Skeletal muscle satellite cell (primary cell): ENCODE data around the gene RET.

Experiments
- H3K27me3 ChIP-seq: 2 replicates; pipeline ENCODE4 v1.7.0; 2013; ENCODE audit warnings: low read length; ENCODE audit not compliant: control insufficient read depth, insufficient read depth
- H3K36me3 ChIP-seq: 2 replicates; pipeline ENCODE4 v1.7.0; 2013; ENCODE audit warnings: mild to moderate bottlenecking, control low read depth, low read length; ENCODE audit not compliant: insufficient read depth
- H3K4me1 ChIP-seq: 2 replicates; pipeline ENCODE4 v1.7.0; 2013; ENCODE audit warnings: low read length; ENCODE audit not compliant: control insufficient read depth, insufficient read depth
- H3K4me2 ChIP-seq: 2 replicates; pipeline ENCODE4 v1.7.0; 2013; ENCODE audit warnings: mild to moderate bottlenecking, low read length
- H3K4me3 ChIP-seq: 2 replicates; pipeline ENCODE4 v1.7.0; 2013; ENCODE audit warnings: low read length
- H3K9ac ChIP-seq: 2 replicates; pipeline ENCODE4 v1.7.0; 2013; ENCODE audit warnings: mild to moderate bottlenecking, low read depth, low read length, moderate library complexity
- H3K9me3 ChIP-seq: replicated peaks from 2 replicates; pipeline ENCODE4 v1.7.0; 2013; ENCODE audit warnings: mild to moderate bottlenecking, control low read depth, low read length

Gene RET

DNA sequence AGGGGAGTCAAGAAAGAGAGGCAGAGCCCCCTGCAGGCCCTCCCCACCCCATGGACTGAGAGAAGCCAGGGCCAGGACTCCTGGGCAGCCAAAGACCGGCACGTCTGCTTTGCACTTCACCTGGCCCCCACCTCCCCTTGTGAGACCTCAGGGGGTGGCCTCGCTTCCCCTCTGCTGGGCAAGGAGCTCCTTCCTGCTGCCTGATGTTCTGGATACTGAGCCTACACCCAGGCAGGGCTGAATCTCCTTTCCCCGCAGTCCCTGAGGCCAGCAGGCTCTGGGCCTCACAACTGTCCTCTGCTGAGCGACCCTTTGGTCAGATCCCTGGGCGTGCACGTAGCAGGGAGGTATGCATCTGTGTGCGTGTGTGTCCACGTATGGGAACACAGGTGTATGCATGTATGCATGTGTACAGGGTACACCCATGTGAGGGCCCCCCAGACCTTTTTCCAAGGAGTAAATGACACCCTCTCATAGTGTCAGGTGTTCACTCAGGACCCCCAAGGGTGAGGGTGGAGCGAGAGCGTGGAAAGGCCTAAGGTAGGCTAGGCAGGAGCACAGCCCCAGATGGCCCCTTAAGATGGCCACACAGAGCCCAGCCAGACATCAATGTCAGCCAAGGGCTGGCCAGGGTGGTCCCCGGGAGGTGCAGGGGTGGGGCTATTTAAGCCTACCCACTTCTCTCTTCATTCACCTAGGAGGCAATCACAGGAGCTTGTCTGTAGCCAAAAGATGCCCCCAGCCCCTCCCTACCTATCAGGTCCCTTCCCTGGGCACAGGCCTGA lies 1.9 kb upstream of the RET start:
- peaks cover 59% of the 10 kb centered on the region for H3K27me3 ChIP-seq

DNA sequence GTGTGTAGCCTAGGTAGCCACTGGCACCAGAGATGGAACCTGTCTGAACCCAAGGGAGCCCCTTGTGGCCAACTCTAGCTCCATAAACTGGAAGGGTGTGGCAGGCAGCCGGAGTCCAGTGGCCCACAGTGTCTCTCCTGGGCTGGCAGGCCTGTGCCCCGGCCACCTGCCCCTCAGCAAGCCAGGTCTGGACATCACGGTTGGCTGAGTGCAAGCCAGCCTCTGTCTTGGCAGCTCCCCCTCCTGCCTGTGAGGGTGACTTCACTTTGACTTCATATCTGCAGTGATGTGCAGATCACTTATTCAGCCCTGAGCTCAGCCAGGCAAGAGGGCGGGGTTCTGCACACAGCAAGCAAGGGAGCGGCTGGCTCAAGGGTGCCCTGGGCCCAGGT lies 1.3 kb upstream of the RET start:
- no peaks in the 10 kb centered on the region for H3K9me3 ChIP-seq
- H3K27me3 ChIP-seq, result peaks cover 65% of the 10 kb centered on the region
- H3K4me2 ChIP-seq, result no peak overlapping the region
- no peak overlapping the region for H3K4me3 ChIP-seq
- H3K4me1 ChIP-seq, result peaks cover 4% of the 10 kb centered on the region
- H3K36me3 ChIP-seq, result no peaks in the 10 kb centered on the region
- no peak overlapping the region for H3K9ac ChIP-seq

More for the DNA sequence above, 1.9 kb upstream of the RET start:
- H3K36me3 ChIP-seq, result no peaks in the 10 kb centered on the region
- no peak overlapping the region for H3K4me2 ChIP-seq
- no peaks in the 10 kb centered on the region for H3K9me3 ChIP-seq
- no peak overlapping the region for H3K9ac ChIP-seq
- no peak overlapping the region for H3K4me3 ChIP-seq
- peaks cover 4% of the 10 kb centered on the region for H3K4me1 ChIP-seq

DNA sequence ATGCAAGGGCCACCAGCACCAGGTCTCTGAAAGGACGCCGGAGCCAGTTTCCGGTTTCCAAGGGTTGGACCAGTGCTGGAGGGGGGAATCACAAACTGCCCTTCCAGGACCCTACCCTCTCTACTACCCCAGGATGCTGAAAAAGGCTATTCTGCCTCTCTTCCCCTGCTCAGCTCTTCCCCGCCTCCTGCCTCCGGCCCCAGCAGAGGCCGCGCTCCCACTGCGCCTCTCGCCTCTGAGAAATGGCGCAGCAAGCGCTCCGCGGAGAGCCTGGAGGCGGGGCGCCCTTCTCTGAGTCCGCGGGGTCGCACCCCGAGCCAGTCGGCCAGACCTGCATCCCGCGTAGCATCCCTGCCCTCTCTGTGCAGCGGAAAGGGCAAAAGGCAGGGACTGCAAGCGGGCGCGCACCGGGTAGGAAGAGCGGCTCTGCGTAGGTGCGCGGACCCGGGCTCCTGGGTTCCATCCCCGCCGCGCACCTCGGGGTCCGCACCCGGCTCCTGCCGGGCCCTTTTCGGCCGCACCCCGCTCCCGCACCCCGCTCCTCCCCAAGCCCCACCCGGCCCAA lies 476 bp upstream of the RET start:
- peaks cover 70% of the 10 kb centered on the region for H3K27me3 ChIP-seq
- no peak overlapping the region for H3K4me3 ChIP-seq

DNA sequence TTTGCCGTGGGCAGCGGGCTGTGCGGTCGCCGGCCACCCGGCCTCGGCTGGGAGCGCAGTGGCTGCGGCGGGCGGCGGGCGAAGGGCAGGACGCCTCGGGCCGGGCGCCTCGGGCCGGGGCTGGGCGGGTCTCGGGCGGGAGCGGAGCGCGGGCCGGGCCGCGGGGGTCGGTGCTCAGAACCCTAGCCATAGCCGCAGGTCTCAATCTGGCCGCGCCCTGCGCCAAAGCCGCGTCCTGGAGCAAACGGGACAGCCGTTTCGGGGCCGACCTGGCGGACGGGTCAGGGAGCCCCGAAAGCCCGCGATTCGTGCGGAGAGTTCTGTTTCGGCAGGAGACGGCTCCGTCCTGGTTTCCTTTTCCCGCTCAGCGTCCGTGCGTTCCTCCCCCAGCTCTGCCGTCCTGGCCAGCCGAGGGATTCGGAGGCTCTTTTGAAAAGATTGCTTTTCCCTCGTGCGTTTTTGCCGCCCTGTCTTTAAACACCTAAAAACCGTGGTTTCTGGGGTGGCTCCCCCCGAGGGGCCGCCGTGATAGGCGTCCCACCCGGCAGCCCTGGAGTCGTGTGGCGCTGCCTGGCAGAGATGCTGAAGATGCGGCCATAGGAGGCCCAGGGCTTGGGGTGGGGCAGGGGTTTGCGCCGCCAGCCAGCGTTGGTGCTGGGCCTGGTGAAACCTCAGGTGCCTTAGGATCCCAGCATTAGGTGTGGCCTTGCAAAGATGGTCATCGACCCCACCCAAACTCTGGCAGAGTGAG lies 727 bp downstream of the RET start:
- Histone ChIP-seq H3K9me3 (no peaks in the 10 kb centered on the region), H3K4me1 (peaks cover 4% of the 10 kb centered on the region), H3K36me3 (no peaks in the 10 kb centered on the region), H3K4me2 (peak overlapping the region; percentile 74), H3K27me3 (peaks cover 79% of the 10 kb centered on the region), H3K4me3 (peak overlapping the region; percentile 61), H3K9ac (no peak overlapping the region)

More for the DNA sequence above, 476 bp upstream of the RET start:
- H3K36me3 ChIP-seq, result no peaks in the 10 kb centered on the region
- H3K4me2 ChIP-seq, result peak overlapping the region; percentile 47
- H3K9me3 ChIP-seq, result no peaks in the 10 kb centered on the region
- no peak overlapping the region for H3K9ac ChIP-seq
- H3K4me1 ChIP-seq, result peaks cover 4% of the 10 kb centered on the region

DNA sequence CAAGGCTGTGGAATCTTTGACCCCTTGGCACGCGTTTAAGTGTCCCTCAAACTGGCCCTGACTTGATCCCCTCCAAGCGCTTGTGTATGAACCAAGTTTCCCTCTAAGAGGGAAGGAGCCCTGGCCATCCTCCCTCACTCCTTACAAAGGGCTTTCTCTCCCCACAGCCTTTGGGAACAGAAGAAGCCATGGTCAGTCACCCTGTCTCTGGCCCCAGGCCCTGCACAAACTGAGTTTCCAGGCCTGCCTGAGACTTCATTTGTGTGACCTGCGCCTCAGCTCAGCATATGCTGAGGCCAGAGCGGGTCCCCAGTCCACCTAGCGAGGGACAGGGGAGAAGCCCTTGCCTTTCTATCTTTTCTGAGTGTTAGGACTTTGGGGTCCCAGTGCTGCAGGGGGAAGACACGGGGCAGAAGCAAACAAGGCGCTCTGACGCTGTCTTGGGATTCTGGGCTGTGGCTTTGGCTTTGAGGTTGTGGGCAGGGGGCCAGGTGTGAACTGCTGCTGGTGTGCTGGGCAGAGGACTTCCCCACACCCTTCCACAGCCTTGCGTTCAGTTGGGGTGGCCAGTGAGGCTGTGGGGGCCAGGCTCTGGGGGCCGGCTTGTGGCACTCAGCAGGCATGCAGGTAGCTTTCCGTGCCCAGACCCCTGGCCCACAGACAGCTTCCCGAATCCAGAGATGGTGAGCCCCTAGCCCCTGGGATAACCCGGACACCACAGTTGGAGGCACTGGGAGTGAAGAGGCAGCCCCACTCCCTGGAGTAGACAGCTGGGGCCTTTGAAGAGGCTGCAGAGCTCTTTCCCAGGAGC lies 1.5 kb downstream of the RET start:
- no peak overlapping the region for H3K4me3 ChIP-seq
- H3K36me3 ChIP-seq, result no peaks in the 10 kb centered on the region
- H3K27me3 ChIP-seq, result peaks cover 84% of the 10 kb centered on the region
- peak overlapping the region; percentile 74 for H3K4me2 ChIP-seq
- no peak overlapping the region for H3K9ac ChIP-seq
- H3K9me3 ChIP-seq, result no peaks in the 10 kb centered on the region
- peaks cover 4% of the 10 kb centered on the region for H3K4me1 ChIP-seq

DNA sequence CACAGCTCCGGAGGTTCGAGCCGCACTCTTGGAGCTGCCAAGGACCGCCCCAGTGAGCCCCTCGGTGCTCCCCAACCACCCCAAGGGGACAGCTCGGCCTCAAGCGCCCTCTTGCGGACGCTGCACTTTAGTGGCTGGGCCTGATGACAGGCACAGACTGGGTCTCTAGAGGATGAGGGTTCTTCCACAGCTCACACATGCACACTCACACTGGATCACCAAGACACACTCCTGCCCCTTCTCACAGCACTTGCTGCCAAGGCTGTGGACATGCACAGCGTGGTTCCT lies 2.1 kb downstream of the RET start:
- peaks cover 4% of the 10 kb centered on the region for H3K4me1 ChIP-seq
- H3K4me2 ChIP-seq, result no peak overlapping the region
- no peak overlapping the region for H3K4me3 ChIP-seq
- H3K27me3 ChIP-seq, result peaks cover 84% of the 10 kb centered on the region
- no peaks in the 10 kb centered on the region for H3K36me3 ChIP-seq
- no peak overlapping the region for H3K9ac ChIP-seq
- H3K9me3 ChIP-seq, result no peaks in the 10 kb centered on the region

DNA sequence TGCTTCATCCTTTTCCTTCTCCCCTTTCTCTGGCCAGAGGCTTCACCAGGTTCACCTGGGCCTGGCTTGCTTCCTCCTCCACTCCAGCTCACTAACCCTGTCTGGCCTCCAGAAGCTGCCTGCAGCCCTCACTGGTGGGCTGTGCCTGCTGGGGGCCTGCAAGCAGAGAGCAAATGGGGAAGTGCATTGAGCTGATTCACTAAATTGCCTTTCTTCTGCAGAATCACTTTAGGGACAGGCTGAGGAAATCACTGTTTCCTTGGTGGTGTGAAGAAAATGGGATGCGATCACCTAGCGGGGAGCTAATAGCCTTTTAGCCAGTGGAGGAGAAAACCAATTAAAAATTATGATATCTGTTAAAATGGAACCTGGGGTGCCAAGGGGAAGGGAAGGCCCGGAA lies 3.0 kb downstream of the RET start:
- H3K27me3 ChIP-seq, result peaks cover 90% of the 10 kb centered on the region
- peaks cover 4% of the 10 kb centered on the region for H3K4me1 ChIP-seq

DNA sequence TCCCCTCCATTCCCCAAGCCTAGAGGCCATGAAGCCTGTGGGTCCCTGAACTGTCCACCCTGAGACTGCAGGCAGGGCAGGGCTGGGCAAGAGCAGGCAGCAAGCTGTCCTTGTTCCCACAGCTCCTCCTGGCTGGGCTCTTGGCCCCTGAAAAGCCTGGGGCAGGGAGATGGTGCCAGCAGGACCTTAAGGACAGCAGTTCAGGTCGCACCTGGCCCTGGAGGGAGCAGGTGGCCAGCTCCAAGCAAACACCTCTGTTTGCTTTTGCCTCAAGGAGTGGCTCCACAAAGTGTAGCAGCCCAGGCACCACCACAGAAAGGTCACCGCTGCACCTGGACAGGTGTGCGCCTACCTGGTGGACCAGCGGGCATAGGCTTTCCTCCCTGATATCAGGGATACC lies 5.2 kb downstream of the RET start:
- Histone ChIP-seq H3K4me2 (no peak overlapping the region), H3K4me3 (no peak overlapping the region), H3K27me3 (peaks cover 94% of the 10 kb centered on the region), H3K36me3 (no peaks in the 10 kb centered on the region), H3K9ac (no peak overlapping the region), H3K4me1 (peaks cover 2% of the 10 kb centered on the region), H3K9me3 (no peaks in the 10 kb centered on the region)

More for the DNA sequence above, 3.0 kb downstream of the RET start:
- no peaks in the 10 kb centered on the region for H3K36me3 ChIP-seq
- H3K9me3 ChIP-seq, result no peaks in the 10 kb centered on the region
- H3K9ac ChIP-seq, result no peak overlapping the region
- no peak overlapping the region for H3K4me2 ChIP-seq
- H3K4me3 ChIP-seq, result no peak overlapping the region

DNA sequence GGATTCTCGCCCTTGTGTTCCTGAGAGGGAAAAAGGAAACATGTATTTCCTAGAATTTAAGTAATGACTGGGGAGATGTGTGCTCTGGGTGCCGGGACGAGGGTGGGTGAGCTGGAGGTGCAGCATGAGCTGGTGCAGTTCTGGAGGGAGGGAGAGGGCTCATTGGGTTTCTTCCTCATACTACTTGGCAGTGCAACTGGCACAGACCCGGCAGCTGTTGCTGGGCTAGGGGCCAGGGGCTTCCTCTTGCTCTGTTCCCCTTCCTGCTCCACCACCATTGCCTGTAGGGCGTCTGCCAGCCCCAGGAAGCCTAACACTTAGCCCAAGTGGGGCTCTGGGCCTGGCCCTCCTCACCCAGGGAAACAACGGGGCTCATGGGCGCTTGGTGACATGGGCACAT lies 5.9 kb downstream of the RET start:
- H3K4me2 ChIP-seq, result no peak overlapping the region
- no peaks in the 10 kb centered on the region for H3K9me3 ChIP-seq
- no peak overlapping the region for H3K9ac ChIP-seq
- no peaks in the 10 kb centered on the region for H3K36me3 ChIP-seq
- H3K4me1 ChIP-seq, result no peaks in the 10 kb centered on the region
- H3K4me3 ChIP-seq, result no peak overlapping the region
- peaks cover 97% of the 10 kb centered on the region for H3K27me3 ChIP-seq

DNA sequence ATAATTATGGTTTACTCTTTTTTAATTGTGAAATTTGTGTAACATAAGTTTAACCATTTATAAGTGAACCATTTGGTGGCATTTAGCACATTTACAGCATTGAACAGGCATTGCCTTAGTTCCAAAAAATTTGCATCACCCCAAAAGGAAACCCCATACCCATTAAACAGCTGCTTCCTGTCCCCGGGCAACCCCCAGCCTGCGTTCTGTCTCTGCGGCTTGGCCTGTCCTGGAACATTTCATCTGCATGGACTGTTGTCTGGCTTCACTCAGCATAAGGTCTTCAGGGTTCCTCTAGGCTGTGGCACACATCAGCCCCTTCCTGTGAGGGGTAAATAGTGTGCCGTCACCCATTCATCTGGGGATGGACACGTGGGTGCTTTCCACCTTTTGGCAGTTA lies 6.9 kb downstream of the RET start:
- Histone ChIP-seq H3K4me3 (no peak overlapping the region), H3K27me3 (peaks cover 90% of the 10 kb centered on the region)

DNA sequence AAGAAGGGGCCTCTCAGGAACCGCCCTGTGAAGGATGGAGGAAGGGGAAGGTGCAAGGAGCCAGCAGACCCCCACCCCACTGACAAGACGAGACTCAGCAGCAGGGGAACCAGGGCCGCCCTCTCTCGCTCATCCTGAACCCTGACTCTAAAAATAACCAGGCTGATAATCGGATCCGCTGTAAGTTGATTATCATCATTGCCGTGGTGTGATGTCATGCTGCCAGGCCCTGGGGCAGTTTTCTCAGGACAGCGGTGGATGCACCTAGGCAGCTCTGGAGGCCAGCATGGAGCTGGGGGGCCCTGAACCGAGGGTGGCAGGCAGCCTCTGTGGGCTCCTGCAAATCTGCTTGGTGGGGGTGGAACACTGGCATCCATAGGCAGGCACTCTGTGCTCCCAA lies 7.9 kb downstream of the RET start:
- Histone ChIP-seq H3K9me3 (no peaks in the 10 kb centered on the region), H3K4me2 (no peak overlapping the region), H3K36me3 (no peaks in the 10 kb centered on the region), H3K9ac (no peak overlapping the region), H3K27me3 (peaks cover 90% of the 10 kb centered on the region), H3K4me3 (no peak overlapping the region), H3K4me1 (no peaks in the 10 kb centered on the region)

More for the DNA sequence above, 6.9 kb downstream of the RET start:
- Histone ChIP-seq H3K9ac (no peak overlapping the region), H3K4me1 (no peaks in the 10 kb centered on the region), H3K4me2 (no peak overlapping the region), H3K36me3 (no peaks in the 10 kb centered on the region), H3K9me3 (no peaks in the 10 kb centered on the region)
